Kidney epithelial cell (primary cell): ENCODE results near the gene MDP1. TPM values are rescaled to one million over a fixed set of nuclear protein-coding genes. Genes with fewer than 3 reads are reported as not detected.

Source experiments
- DNase-seq: peaks from one replicate; pipeline ENCODE4 v3.0.0-alpha.2; 2010; ENCODE audit warnings: low read depth
- H3K27me3 ChIP-seq: 2 replicates; pipeline ENCODE4 v1.6.0; 2011; ENCODE audit warnings: low read length; ENCODE audit not compliant: control insufficient read depth, insufficient read depth
- H3K36me3 ChIP-seq: 2 replicates; pipeline ENCODE4 v1.5.1; 2011; ENCODE audit warnings: low read length; ENCODE audit not compliant: control insufficient read depth, insufficient read depth
- H3K4me3 ChIP-seq: 2 replicates; pipeline ENCODE4 v1.5.1; 2011; ENCODE audit warnings: low read depth, mild to moderate bottlenecking, control low read depth, low read length
- CTCF ChIP-seq: IDR thresholded peaks from 2 replicates; pipeline ENCODE4 v1.5.1; 2011; ENCODE audit warnings: mild to moderate bottlenecking, moderate library complexity, low read length, control low read depth, inconsistent platforms; ENCODE audit not compliant: insufficient read depth, poor library complexity, severe bottlenecking
- total RNA-seq: library from RNA; depleted of rRNA; stranded (reverse); fragments of >200 nt; gene quantifications from 2 replicates; pipeline ENCODE4 v1.2.3, GENCODE V29; 2015

The MDP1 gene
- total RNA-seq, 1 donor from 2014 or later, result 11.8 TPM

- no peaks in the 10 kb centered on the region for H3K36me3 ChIP-seq
- no peak for DNase-seq
- no peaks in the 10 kb centered on the region for H3K27me3 ChIP-seq
- H3K4me3 ChIP-seq, result no peak overlapping the region
- TF ChIP-seq CTCF, result no peak
Observed at GRCh38 chr14:24252289-24253124, 36.6 kb upstream of the MDP1 start.

GRCh38 chr14:24251880-24252288 is 36.0 kb upstream of the MDP1 start:
- no peak overlapping the region for H3K4me3 ChIP-seq
- no peaks in the 10 kb centered on the region for H3K27me3 ChIP-seq
- no peak for DNase-seq
- H3K36me3 ChIP-seq, result no peaks in the 10 kb centered on the region
- no peak for TF ChIP-seq CTCF

DNA sequence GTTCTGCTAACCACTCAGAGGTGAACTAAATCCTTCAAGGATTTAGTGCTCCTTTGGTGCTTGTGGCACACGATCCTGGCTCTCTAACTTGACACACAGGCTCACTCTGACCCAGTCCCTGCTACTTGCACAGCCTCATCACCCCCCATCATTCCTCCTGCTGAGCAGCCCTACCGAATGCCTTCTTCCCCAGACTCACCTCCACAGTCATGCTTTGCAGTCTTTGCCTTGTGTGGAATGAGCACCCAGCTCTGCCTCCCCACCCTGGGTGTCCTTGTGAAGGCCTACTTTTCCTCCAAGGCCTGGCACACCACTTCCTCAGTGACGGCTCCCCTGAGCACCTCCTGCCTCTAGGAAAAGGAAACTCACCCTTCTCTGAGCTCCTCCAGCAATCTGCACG is 34.5 kb upstream of the MDP1 start:
- Histone ChIP-seq H3K36me3 (no peaks in the 10 kb centered on the region), H3K27me3 (no peaks in the 10 kb centered on the region), H3K4me3 (no peak overlapping the region)
- TF ChIP-seq CTCF, result no peak
- DNase-seq, result no peak

DNA sequence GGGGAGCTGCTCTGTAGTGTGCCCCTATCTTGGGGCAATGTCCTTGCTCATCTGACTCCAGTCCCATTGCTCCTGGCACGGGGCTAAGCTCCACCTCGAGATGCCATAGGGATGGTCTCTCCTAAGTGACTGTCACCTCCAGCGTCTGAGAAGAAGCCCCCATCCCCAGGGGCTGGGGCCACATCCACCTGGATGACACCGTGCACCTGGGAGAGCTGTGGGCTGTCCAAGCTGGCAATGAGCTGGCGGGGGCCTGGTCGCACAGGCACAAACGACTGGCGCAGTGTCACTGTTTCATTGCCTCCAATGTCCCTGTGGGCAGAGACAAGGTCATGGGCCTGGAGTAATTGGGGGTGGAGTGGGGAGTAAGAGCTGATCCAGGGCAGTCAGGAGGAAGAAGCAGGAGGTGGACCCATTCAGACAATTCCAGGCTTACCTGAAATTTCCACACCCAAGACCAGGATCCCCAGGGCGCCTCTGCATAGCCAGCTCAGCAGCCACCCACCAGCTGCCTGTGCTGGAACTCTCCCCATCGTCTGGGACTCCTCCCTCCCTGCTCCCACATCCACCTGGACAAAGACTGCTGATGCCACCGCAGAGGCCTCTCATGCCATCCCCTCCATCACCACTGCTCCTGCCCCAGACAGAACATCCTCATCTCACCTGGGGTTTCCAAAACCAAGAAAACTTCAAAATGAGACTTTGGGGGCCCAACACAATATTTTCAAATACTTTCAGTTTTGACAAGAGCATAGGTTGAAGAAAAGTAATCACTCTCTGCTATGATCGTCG is 33.6 kb upstream of the MDP1 start:
- Histone ChIP-seq H3K27me3 (no peaks in the 10 kb centered on the region), H3K36me3 (no peaks in the 10 kb centered on the region), H3K4me3 (no peak overlapping the region)
- TF ChIP-seq CTCF, result no peak
- no peak for DNase-seq

DNA sequence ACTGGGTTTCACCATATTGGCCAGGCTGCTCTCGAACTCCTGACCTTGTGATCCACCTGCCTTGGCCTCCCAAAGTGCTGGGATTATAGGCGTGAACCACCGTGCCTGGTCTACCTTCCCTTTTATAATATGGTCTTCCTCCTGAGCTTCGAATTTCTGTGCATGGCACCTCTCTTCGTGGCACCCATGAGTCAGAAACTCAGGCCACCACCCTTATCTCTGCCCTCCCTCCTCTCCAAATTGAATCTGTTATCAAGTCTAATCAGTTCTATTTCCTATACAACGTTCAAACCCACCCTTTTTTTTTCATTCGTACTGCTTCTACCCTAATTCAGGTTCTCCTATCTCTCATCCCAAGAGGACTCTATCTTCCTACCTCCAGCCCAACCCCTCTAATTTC is 31.6 kb upstream of the MDP1 start:
- Histone ChIP-seq H3K27me3 (no peaks in the 10 kb centered on the region), H3K4me3 (no peak overlapping the region), H3K36me3 (no peaks in the 10 kb centered on the region)
- no peak for TF ChIP-seq CTCF
- no peak for DNase-seq
